Suppressor macrophage treated with lipopolysaccharide for 1 hour (primary cell): ENCODE data around the gene EIF4B.

ENCODE experiments used
- DNase-seq, 3 donors: peaks; one replicate each; pipeline ENCODE4 v3.0.0-alpha.2; 2020 to 2022

The EIF4B gene

GRCh38 chr12:53047221-53048032, 41.2 kb downstream of the EIF4B start:
- DNase-seq, result peak; percentile 58 to 86 (median 72)

GRCh38 chr12:53048033-53048779, 42.0 kb downstream of the EIF4B start:
- no peak for DNase-seq

GRCh38 chr12:53048780-53049401, 42.6 kb downstream of the EIF4B start:
- no peak for DNase-seq

GRCh38 chr12:53049571-53050318, 43.5 kb downstream of the EIF4B start, which contains the start of gene TNS2:
Gene TNS2 (plus strand): TSS chr12:53050065. CDS start chr12:53050186, 121 bp downstream.
- DNase-seq, result no peak

- DNase-seq, result no peak
These were observed 44.3 kb downstream of the EIF4B start for GRCh38 chr12:53050426-53051057.

GRCh38 chr12:53051058-53051880, 45.0 kb downstream of the EIF4B start:
- peak; percentile 61 to 72 (median 70) for DNase-seq

- no peak for DNase-seq
These were observed 45.7 kb downstream of the EIF4B start for GRCh38 chr12:53051881-53052412.

- no peak for DNase-seq
These were observed 46.4 kb downstream of the EIF4B start for GRCh38 chr12:53052419-53053217.

- peak; percentile 37 to 64 (median 45) for DNase-seq
These were observed 47.2 kb downstream of the EIF4B start for GRCh38 chr12:53053218-53054111.

GRCh38 chr12:53054112-53054878, 48.0 kb downstream of the EIF4B start:
- peak; percentile 92 to 96 (median 93) for DNase-seq

GRCh38 chr12:53055471-53056266, 49.4 kb downstream of the EIF4B start:
- DNase-seq, result no peak

- no peak for DNase-seq
These were observed 50.0 kb downstream of the EIF4B start for GRCh38 chr12:53056296-53056695.

- DNase-seq, result no peak
These were observed 50.6 kb downstream of the EIF4B start for GRCh38 chr12:53056901-53057300.

- DNase-seq, result no peak
These were observed 51.7 kb downstream of the EIF4B start for GRCh38 chr12:53057816-53058500.

GRCh38 chr12:53058674-53059433, 52.6 kb downstream of the EIF4B start:
- DNase-seq, result no peak
